OCI-LY3 (cell line): ENCODE results near the gene TMEM132D.

ENCODE experiments used
- H2AFZ ChIP-seq: fragments of 200-600, 300-600 bp; shearing (Covaris generic); 2 replicates; pipeline ENCODE4 v1.6.0; 2014; ENCODE audit warnings: antibody characterized with exemption, low read depth, low read length
- H3K27ac ChIP-seq: fragments of 200-600, 300-600 bp; sonication (generic); 2 replicates; pipeline ENCODE4 v1.5.1; 2014; ENCODE audit warnings: mild to moderate bottlenecking, low read length, moderate library complexity, mixed read lengths
- H3K27me3 ChIP-seq: fragments of 200-600, 300-600 bp; sonication (generic); 2 replicates; pipeline ENCODE4 v1.6.1; 2014; ENCODE audit warnings: low read depth, low read length, mixed read lengths
- H3K36me3 ChIP-seq: fragments of 200-600, 300-600 bp; sonication (generic); replicated peaks from 2 replicates; pipeline ENCODE3; 2014; ENCODE audit warnings: low read depth, low read length, mixed read lengths
- H3K4me1 ChIP-seq: fragments of 300-600, 200-600 bp; sonication (generic); 2 replicates; pipeline ENCODE4 v1.6.1; 2014; ENCODE audit warnings: low read length, mixed read lengths
- H3K4me2 ChIP-seq: fragments of 200-600, 300-600 bp; sonication (generic); 2 replicates; pipeline ENCODE4 v1.6.1; 2014; ENCODE audit warnings: low read length, mixed read lengths
- H3K4me3 ChIP-seq: fragments of 300-600, 200-600 bp; sonication (generic); 2 replicates; pipeline ENCODE4 v1.5.1; 2014; ENCODE audit warnings: antibody characterized with exemption, mild to moderate bottlenecking, low read length, moderate library complexity
- H3K79me2 ChIP-seq: fragments of 300-600, 200-600 bp; shearing (Covaris generic); 2 replicates; pipeline ENCODE4 v1.6.1; 2014; ENCODE audit warnings: mild to moderate bottlenecking, low read length, mixed read lengths
- H3K9ac ChIP-seq: fragments of 300-600, 200-600 bp; shearing (Covaris generic); 2 replicates; pipeline ENCODE4 v1.6.0; 2014; ENCODE audit warnings: mild to moderate bottlenecking, low read length, moderate library complexity
- H3K9me3 ChIP-seq: fragments of 200-600, 300-600 bp; shearing (Covaris generic); 2 replicates; pipeline ENCODE4 v1.6.1; 2014; ENCODE audit warnings: low read length, mixed read lengths; ENCODE audit not compliant: insufficient read depth
- H4K20me1 ChIP-seq: fragments of 200-600, 300-600 bp; sonication (generic); 2 replicates; pipeline ENCODE4 v1.6.1; 2016; ENCODE audit warnings: low read length, mixed read lengths; ENCODE audit not compliant: insufficient read depth
- EZH2phosphoT487 ChIP-seq: fragments of 200-600 bp; shearing (Covaris generic); IDR thresholded peaks from 2 replicates; pipeline ENCODE4 v1.6.1; 2018; ENCODE audit warnings: antibody characterized with exemption, mixed run types, low read depth
- TF ChIP-seq, protein P1 (sequence below): fragments of 200-600, 300-600 bp; sonication (generic); IDR thresholded peaks from 2 replicates; pipeline ENCODE4 v1.5.1; 2014; ENCODE audit warnings: antibody characterized with exemption, low read length, low read depth

The TMEM132D gene

DNA sequence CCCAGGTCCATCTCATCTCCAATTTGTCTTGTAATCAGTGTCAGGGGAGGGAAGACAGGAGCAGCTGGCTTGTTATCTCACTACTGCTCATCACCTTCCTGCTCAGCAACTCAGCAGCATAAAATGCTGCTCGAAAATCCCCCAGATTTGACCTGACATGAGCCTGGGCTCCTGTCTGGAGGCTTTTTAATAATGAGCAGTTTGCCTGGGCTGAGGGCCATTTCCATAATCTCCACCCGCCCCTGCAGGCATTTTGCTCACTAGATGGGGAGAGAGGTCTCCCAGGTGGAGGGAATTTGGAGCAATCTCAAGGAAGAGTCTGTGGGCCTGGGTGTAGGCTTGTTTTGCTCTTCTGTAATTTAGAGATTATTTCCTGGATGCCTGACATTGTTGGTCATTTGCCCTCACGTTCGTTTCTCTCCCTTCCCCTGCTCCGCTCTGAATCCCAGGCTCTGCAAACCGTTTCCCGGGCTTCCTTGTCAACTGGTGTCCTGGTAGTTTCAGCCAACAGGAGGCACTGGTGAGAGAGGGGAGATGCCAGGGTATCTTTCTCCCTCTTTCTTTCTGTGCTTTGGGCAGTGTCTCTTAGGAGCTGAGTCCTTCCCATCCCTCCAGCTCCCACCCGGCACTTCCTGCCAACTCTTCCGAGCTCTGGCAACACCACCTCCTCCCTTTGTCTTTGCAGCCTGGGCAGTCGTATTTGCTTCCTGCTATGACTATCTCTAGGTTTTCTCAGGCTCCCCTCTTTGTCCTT, 751.3 kb downstream of the TMEM132D start:
- Histone ChIP-seq H3K9me3 (no peaks in the 10 kb centered on the region), H3K4me2 (no peak overlapping the region), H4K20me1 (no peaks in the 10 kb centered on the region), H3K27ac (no peak overlapping the region), H3K4me3 (no peak overlapping the region), H3K27me3 (no peaks in the 10 kb centered on the region), H2AFZ (no peak overlapping the region), H3K9ac (no peak overlapping the region), H3K36me3 (no peaks in the 10 kb centered on the region), H3K79me2 (no peaks in the 10 kb centered on the region), H3K4me1 (no peaks in the 10 kb centered on the region)
- TF ChIP-seq, protein P1, sequence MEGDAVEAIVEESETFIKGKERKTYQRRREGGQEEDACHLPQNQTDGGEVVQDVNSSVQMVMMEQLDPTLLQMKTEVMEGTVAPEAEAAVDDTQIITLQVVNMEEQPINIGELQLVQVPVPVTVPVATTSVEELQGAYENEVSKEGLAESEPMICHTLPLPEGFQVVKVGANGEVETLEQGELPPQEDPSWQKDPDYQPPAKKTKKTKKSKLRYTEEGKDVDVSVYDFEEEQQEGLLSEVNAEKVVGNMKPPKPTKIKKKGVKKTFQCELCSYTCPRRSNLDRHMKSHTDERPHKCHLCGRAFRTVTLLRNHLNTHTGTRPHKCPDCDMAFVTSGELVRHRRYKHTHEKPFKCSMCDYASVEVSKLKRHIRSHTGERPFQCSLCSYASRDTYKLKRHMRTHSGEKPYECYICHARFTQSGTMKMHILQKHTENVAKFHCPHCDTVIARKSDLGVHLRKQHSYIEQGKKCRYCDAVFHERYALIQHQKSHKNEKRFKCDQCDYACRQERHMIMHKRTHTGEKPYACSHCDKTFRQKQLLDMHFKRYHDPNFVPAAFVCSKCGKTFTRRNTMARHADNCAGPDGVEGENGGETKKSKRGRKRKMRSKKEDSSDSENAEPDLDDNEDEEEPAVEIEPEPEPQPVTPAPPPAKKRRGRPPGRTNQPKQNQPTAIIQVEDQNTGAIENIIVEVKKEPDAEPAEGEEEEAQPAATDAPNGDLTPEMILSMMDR: no peak
- no peak for TF ChIP-seq EZH2phosphoT487

- H3K4me2 ChIP-seq: no peak overlapping the region
- no peak overlapping the region for H3K27ac ChIP-seq
Observed at GRCh38 chr12:129150721-129151120, 753.1 kb downstream of the TMEM132D start.

DNA sequence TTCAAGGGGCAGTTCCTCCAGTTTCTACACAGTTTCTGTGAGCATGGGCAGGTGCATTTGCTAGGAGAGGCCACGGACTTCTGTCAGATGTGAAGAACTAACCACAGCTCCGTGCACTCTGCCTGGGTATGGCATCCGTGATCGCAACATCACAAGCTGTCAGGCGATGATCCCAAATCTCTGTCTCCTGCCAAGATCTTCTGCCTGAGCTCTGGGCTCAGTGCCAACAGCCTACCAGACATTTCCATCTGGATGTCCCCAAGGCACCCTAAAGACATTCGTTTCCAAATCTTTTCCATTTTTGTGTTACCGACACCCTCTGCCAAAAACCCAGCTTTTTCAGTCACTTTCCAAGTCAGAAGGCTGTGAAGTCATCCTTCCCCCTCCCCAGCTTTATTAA, 758.4 kb downstream of the TMEM132D start:
- Histone ChIP-seq H3K27me3 (no peaks in the 10 kb centered on the region), H3K79me2 (no peaks in the 10 kb centered on the region), H3K9ac (no peak overlapping the region), H3K9me3 (no peaks in the 10 kb centered on the region), H3K36me3 (no peaks in the 10 kb centered on the region), H3K4me3 (no peak overlapping the region), H3K4me1 (no peaks in the 10 kb centered on the region), H4K20me1 (no peaks in the 10 kb centered on the region), H3K27ac (no peak overlapping the region), H2AFZ (no peak overlapping the region), H3K4me2 (no peak overlapping the region)
- TF ChIP-seq, protein P1: no peak
- no peak for TF ChIP-seq EZH2phosphoT487

More at GRCh38 chr12:129150721-129151120, 753.1 kb downstream of the TMEM132D start:
- Histone ChIP-seq H3K9ac (no peak overlapping the region), H3K79me2 (no peaks in the 10 kb centered on the region), H3K9me3 (no peaks in the 10 kb centered on the region), H3K36me3 (no peaks in the 10 kb centered on the region), H3K4me1 (no peaks in the 10 kb centered on the region), H3K4me3 (no peak overlapping the region), H3K27me3 (no peaks in the 10 kb centered on the region), H2AFZ (no peak overlapping the region), H4K20me1 (no peaks in the 10 kb centered on the region)
- no peak for TF ChIP-seq EZH2phosphoT487
- TF ChIP-seq, protein P1: no peak

- H3K36me3 ChIP-seq: no peaks in the 10 kb centered on the region
- H3K27me3 ChIP-seq: no peaks in the 10 kb centered on the region
- H3K4me2 ChIP-seq: no peak overlapping the region
- no peak overlapping the region for H3K27ac ChIP-seq
- no peaks in the 10 kb centered on the region for H3K4me1 ChIP-seq
- H3K4me3 ChIP-seq: no peak overlapping the region
- no peaks in the 10 kb centered on the region for H3K9me3 ChIP-seq
- H3K9ac ChIP-seq: no peak overlapping the region
- H4K20me1 ChIP-seq: no peaks in the 10 kb centered on the region
- H2AFZ ChIP-seq: no peak overlapping the region
- TF ChIP-seq, protein P1: no peak
- H3K79me2 ChIP-seq: no peaks in the 10 kb centered on the region
Observed at GRCh38 chr12:129138776-129139175, 765.0 kb downstream of the TMEM132D start.
